ENCODE data around the gene ZIC4. TPM values are rescaled to one million over a fixed set of nuclear protein-coding genes. Genes with fewer than 3 reads are reported as not detected.

ZIC4 gene
- total RNA-seq, 4 donors from 2014 or later, result 0.19 to 0.47 (median 0.39) TPM; not detected in 1

- no peak for TF ChIP-seq POLR2A (IDR thresholded peaks at IDR 0.05)
- no peak for TF ChIP-seq CTCF (IDR thresholded peaks at IDR 0.05 in 4 of 5, conservative IDR thresholded peaks at IDR 0.05 in 1 of 5)
- no peak for DNase-seq
- Histone ChIP-seq H3K9me3 (no peaks in the 10 kb centered on the region), H3K4me3 (no peak overlapping the region), H3K36me3 (no peaks in the 10 kb centered on the region), H3K4me1 (peaks cover 0 to 18% of the 10 kb centered on the region in 2 donors), H3K27ac (no peak overlapping the region), H3K27me3 (peaks cover 15 to 28% (median 18%) of the 10 kb centered on the region in 3 donors)
- ATAC-seq, result no peak
- in situ Hi-C loops (cut with MboI; ENCODE audit: low sequenced_read_pairs in 4 of 4) (loop anchor here in 2 of 4 donors (25.0 kb wide), 1 partner anchor 216 kb away; no protein-coding TSS in a partner anchor), intact Hi-C loops (cut with DNase I; ENCODE audit: low total_unique reads) (no loop called here)
Measured at GRCh38 chr3:147395899-147396711, 10.2 kb downstream of the ZIC4 start.

DNA sequence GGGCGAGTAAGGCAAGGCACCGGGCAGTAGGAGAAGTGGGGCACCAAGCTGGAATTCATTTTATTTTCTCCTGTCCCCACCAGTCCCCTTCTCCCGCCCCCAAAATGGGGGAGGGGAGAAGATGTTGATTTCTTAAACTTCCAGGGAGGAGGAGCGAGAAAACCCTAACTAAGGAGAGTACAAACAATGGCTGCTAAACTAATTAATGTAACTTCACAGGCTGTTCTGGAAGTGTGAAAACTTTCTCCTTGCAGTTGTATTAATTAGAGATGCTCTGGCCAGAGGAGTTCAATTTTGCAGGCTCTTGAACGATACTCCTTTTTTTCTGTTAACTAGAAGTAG, 11.5 kb downstream of the ZIC4 start:
- peaks cover 0 to 18% of the 10 kb centered on the region in 2 donors for H3K4me1 ChIP-seq
- H3K27ac ChIP-seq, result peak overlapping the region; percentile 82 to 94 (median 90)
- ATAC-seq (no peak), DNase-seq (no peak)
- H3K9me3 ChIP-seq, result no peaks in the 10 kb centered on the region
- peaks cover 20 to 32% (median 23%) of the 10 kb centered on the region in 3 donors for H3K27me3 ChIP-seq
- peak overlapping the region; percentile 63 to 73 (median 67) for H3K4me3 ChIP-seq
- intact Hi-C loops (cut with DNase I; ENCODE audit: low total_unique reads), result no loop called here
- in situ Hi-C loops (cut with MboI; ENCODE audit: low sequenced_read_pairs in 4 of 4), result loop anchor here in 2 of 4 donors (25.0 kb wide), 1 partner anchor 217 kb away; no protein-coding TSS in a partner anchor
- no peaks in the 10 kb centered on the region for H3K36me3 ChIP-seq
- no peak for TF ChIP-seq CTCF (IDR thresholded peaks at IDR 0.05 in 4 of 5, conservative IDR thresholded peaks at IDR 0.05 in 1 of 5)
- TF ChIP-seq POLR2A (IDR thresholded peaks at IDR 0.05), result no peak

DNA sequence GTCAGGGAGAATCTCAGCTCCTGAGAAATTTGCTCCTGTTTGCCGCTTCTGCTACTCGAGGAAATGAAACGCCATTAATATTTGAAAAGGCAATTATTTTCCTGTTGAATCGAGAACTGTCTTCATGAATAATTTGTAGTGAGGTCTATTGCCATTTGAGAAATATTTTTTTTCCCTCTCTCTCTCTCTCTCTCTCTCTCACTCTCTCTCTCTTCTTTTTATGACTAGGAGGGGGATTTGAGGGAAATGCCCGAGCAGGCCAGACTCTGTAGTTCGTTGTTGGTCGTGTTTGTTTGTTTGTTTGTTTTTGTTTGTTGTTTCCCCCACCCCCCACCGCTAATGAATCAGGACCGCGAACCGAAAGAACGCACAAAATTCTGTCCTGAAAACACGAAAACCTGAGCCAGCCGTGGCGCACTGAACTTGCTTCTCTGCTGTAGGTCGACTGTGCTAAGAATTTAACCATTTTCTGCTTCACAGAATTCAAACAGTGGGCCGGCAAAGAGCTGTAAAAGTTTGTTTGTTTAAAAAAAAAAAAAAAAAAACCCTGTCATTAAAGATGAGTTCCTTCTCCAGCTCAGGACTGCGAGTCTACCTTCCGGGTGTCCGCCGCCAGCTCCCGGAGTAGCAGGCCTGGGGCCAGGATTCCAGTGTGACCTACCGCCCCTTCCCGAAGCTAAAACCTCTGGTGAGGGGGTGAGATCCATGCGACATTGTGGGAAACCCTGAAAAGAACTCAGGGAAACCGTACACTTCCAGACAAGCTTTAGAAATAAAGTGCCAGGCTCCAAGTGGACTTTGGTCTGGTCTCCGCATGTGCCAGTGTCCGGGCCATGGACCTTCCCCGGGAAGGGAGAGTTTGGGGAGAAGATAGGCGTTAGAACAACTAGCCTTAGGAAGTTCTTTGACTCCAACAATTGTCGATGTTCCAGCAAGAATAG, 12.1 kb downstream of the ZIC4 start:
- Histone ChIP-seq H3K4me1 (peaks cover 0 to 18% of the 10 kb centered on the region in 2 donors), H3K4me3 (peak overlapping the region; percentile 63 to 73 (median 67)), H3K36me3 (no peaks in the 10 kb centered on the region), H3K27ac (peak overlapping the region; percentile 82 to 94 (median 90)), H3K27me3 (peaks cover 24 to 29% (median 28%) of the 10 kb centered on the region in 3 donors), H3K9me3 (no peaks in the 10 kb centered on the region)
- no peak for DNase-seq
- ATAC-seq, result peak in 1 of 2 donors; percentile 22
- in situ Hi-C loops (cut with MboI; ENCODE audit: low sequenced_read_pairs in 4 of 4), result loop anchor here in 2 of 4 donors (25.0 kb wide), 1 partner anchor 218 kb away; no protein-coding TSS in a partner anchor
- TF ChIP-seq POLR2A (IDR thresholded peaks at IDR 0.05), result no peak
- no peak for TF ChIP-seq CTCF (IDR thresholded peaks at IDR 0.05 in 4 of 5, conservative IDR thresholded peaks at IDR 0.05 in 1 of 5)
- intact Hi-C loops (cut with DNase I; ENCODE audit: low total_unique reads), result loop anchor here (2.0 kb wide), 2 partner anchors 25 to 223 kb away; no protein-coding TSS in a partner anchor

DNA sequence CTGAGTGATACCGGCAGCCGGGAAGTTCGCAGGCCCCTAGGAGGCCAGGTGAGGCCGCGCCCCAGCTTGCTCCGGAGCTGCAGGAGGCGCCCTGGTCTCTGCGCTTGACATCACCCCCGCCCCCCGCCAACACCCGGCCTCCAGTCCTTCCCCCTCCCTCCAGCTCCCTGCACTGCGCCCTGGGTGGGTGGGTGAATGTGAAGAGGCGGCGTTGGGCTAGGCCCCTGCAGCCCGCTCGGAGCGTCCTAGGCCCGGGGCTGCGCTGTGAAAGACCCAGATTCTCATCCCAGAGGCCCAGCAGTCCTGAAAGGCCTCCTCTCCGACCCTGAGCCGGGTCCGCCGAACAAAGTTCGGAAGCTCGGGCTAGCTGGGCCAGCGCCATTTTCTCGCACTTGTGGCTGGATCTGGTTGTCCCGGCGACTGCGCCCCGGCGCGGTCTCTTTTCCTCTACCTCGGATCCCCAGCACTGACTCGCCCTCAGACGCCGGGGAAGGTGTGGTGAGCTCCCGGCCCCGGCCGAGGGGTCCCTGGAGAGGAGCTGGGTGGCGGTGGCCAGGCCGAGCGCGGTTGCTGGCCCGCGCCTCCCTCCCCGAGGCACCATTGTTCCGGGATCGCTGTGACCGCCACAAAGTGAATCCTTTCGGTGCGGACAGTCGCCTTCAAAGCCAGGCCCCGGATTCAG, 12.9 kb downstream of the ZIC4 start:
- ATAC-seq (peak; percentile 63 to 73), DNase-seq (peak; percentile 39 to 73)
- H3K9me3 ChIP-seq, result no peaks in the 10 kb centered on the region
- H3K36me3 ChIP-seq, result no peaks in the 10 kb centered on the region
- H3K27ac ChIP-seq, result peak overlapping the region; percentile 82 to 94 (median 90)
- intact Hi-C loops (cut with DNase I; ENCODE audit: low total_unique reads) (loop anchor here (2.0 kb wide), 2 partner anchors 25 to 223 kb away; no protein-coding TSS in a partner anchor), in situ Hi-C loops (cut with MboI; ENCODE audit: low sequenced_read_pairs in 4 of 4) (loop anchor here in 2 of 4 donors (25.0 kb wide), 1 partner anchor 219 kb away; no protein-coding TSS in a partner anchor)
- H3K27me3 ChIP-seq, result peaks cover 29 to 36% (median 31%) of the 10 kb centered on the region in 3 donors
- TF ChIP-seq POLR2A (IDR thresholded peaks at IDR 0.05), result peak; percentile 56 to 57
- TF ChIP-seq CTCF (IDR thresholded peaks at IDR 0.05 in 4 of 5, conservative IDR thresholded peaks at IDR 0.05 in 1 of 5), result no peak
- H3K4me1 ChIP-seq, result peaks cover 0 to 18% of the 10 kb centered on the region in 2 donors
- H3K4me3 ChIP-seq, result peak overlapping the region; percentile 63 to 73 (median 67)
